PC-9 (cell line): Measurements from ENCODE around the gene DNAJC15. TPM values are rescaled to one million over a fixed set of nuclear protein-coding genes. Genes with fewer than 3 reads are reported as not detected.
"Not testable (repeated sequence)": the region's sequence is repeated elsewhere in the genome, so short reads cannot be mapped to it uniquely, and the experiment has no call there.

Experiments used
- BruUV-seq: library from RNA; stranded (reverse); fragments of 400-500 nt; replicated peaks from 2 replicates; lab custom pipeline; 2021; lab: Mats Ljungman, UMichigan
- CTCF ChIA-PET: fragments of 300-600 bp; sonication (Branson Sonifier 250); formaldehyde crosslinking; loops from one replicate; lab custom pipeline; 2022; ENCODE audit warnings: antibody characterized with exemption; lab: Charles Lee
- POLR2A ChIA-PET: fragments of 300-600 bp; sonication (Branson Sonifier 250); formaldehyde crosslinking; loops from one replicate; lab custom pipeline; 2022; ENCODE audit warnings: antibody characterized with exemption; ENCODE audit not compliant: unreplicated experiment; lab: Charles Lee
- DNase-seq, 2 experiments: peaks; one replicate each; pipeline versions ENCODE4 v3.0.0 to v3.0.0-alpha.2; 2015 to 2022; ENCODE audit warnings: mixed read lengths in 1 of 2
- H2AFZ ChIP-seq: fragments of 200-600 bp; sonication (generic); 2 replicates; pipeline ENCODE4 v1.8.1; 2017; ENCODE audit warnings: antibody characterized with exemption
- H3F3A ChIP-seq: fragments of 200-600 bp; sonication (generic); 2 replicates; pipeline ENCODE4 v1.8.1; 2017; ENCODE audit warnings: antibody characterized with exemption, mild to moderate bottlenecking, low read depth; ENCODE audit not compliant: insufficient read depth
- H3K27ac ChIP-seq: fragments of 200-600 bp; sonication (generic); 2 replicates; pipeline ENCODE4 v1.6.1; 2016; ENCODE audit warnings: mixed run types
- H3K27me3 ChIP-seq: fragments of 200-600 bp; sonication (generic); 2 replicates; pipeline ENCODE4 v1.6.1; 2016; ENCODE audit warnings: low read depth, mixed run types; ENCODE audit not compliant: insufficient read depth
- H3K36me3 ChIP-seq: fragments of 200-600 bp; sonication (generic); 2 replicates; pipeline ENCODE4 v1.6.1; 2016; ENCODE audit warnings: low read depth, mixed run types
- H3K4me1 ChIP-seq: fragments of 200-600 bp; sonication (generic); replicated peaks from 2 replicates; pipeline ENCODE4 v1.6.1; 2016; ENCODE audit warnings: mixed run types; ENCODE audit not compliant: insufficient read depth
- H3K4me2 ChIP-seq: fragments of 200-600 bp; sonication (generic); 2 replicates; pipeline ENCODE4 v1.6.1; 2017; ENCODE audit warnings: mixed run types
- H3K4me3 ChIP-seq: fragments of 200-600 bp; sonication (generic); 2 replicates; pipeline ENCODE4 v1.6.1; 2016; ENCODE audit warnings: mixed run types
- H3K79me2 ChIP-seq: fragments of 200-600 bp; sonication (generic); 2 replicates; pipeline ENCODE4 v1.6.1; 2017; ENCODE audit warnings: low read depth, mixed run types
- H3K9me2 ChIP-seq: fragments of 200-600 bp; sonication (generic); 2 replicates; pipeline ENCODE4 v1.8.1; 2017; ENCODE audit warnings: mild to moderate bottlenecking; ENCODE audit not compliant: insufficient read depth
- H3K9me3 ChIP-seq: fragments of 200-600 bp; sonication (generic); 2 replicates; pipeline ENCODE4 v1.8.1; 2016; ENCODE audit warnings: low read depth; ENCODE audit not compliant: insufficient read depth
- H4K20me1 ChIP-seq: fragments of 200-600 bp; sonication (generic); 2 replicates; pipeline ENCODE4 v1.8.1; 2017; ENCODE audit not compliant: insufficient read depth
- EZH2 ChIP-seq: fragments of 200-600 bp; sonication (generic); IDR thresholded peaks from 2 replicates; pipeline ENCODE4 v1.8.0; 2017; ENCODE audit warnings: antibody characterized with exemption, low read depth
- intact Hi-C: fragments of 100-400 bp; cut with micrococcal nuclease; formaldehyde crosslinking; loops from one replicate; pipeline ENCODE4 v1.10.0; 2022; ENCODE audit not compliant: unreplicated experiment
- total RNA-seq: library from RNA; stranded (reverse); gene quantifications from 2 replicates; pipeline ENCODE4 v1.2.3, GENCODE V29; 2021
- TF ChIP-seq, protein P1 (sequence below): fragments of 200-600 bp; sonication (generic); conservative IDR thresholded peaks from 2 replicates; pipeline ENCODE4 v1.6.1; 2017; ENCODE audit warnings: mixed run types, antibody characterized with exemption, mild to moderate bottlenecking, moderate library complexity

DNAJC15 gene
- total RNA-seq, 1 experiment from 2014 or later: 14.8 TPM

DNA sequence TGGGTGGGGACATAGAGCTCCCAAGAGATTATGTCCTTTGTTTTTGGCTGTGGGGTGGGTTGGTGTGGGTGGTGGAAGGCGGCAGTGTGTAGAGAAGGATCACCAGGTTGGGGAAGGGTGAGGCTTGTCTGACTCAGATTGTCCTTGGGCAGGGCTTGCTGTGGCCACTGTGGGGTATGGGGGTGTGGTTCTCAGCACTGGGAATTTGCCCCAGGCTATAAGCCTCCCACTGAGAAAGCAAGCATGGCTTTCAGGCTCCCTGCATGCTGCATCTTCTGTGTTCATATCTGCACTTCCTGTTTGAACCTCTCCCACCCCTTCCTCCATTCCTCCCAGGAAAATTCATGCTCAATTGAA lies 34.9 kb downstream of the DNAJC15 start:
- Histone ChIP-seq H3K79me2 (peaks cover 46% of the 10 kb centered on the region), H3K27me3 (no peaks in the 10 kb centered on the region), H3K36me3 (no peaks in the 10 kb centered on the region; the same call in 1 of the 2 replicates), H3F3A (peaks cover 26% of the 10 kb centered on the region), H3K27ac (peak overlapping the region; percentile 82), H2AFZ (no peak overlapping the region), H4K20me1 (no peaks in the 10 kb centered on the region), H3K4me1 (peaks cover 70% of the 10 kb centered on the region), H3K9me2 (no peaks in the 10 kb centered on the region), H3K4me3 (no peak overlapping the region), H3K4me2 (peak overlapping the region; percentile 63), H3K9me3 (no peaks in the 10 kb centered on the region; the same call in 1 of the 2 replicates)
- ChIA-PET CTCF (no interaction called here), POLR2A (interaction anchor here (0.8 kb wide), 1 partner anchor 18 kb away, joined by 8 read pairs; no protein-coding TSS in a partner anchor)
- TF ChIP-seq, protein P1, sequence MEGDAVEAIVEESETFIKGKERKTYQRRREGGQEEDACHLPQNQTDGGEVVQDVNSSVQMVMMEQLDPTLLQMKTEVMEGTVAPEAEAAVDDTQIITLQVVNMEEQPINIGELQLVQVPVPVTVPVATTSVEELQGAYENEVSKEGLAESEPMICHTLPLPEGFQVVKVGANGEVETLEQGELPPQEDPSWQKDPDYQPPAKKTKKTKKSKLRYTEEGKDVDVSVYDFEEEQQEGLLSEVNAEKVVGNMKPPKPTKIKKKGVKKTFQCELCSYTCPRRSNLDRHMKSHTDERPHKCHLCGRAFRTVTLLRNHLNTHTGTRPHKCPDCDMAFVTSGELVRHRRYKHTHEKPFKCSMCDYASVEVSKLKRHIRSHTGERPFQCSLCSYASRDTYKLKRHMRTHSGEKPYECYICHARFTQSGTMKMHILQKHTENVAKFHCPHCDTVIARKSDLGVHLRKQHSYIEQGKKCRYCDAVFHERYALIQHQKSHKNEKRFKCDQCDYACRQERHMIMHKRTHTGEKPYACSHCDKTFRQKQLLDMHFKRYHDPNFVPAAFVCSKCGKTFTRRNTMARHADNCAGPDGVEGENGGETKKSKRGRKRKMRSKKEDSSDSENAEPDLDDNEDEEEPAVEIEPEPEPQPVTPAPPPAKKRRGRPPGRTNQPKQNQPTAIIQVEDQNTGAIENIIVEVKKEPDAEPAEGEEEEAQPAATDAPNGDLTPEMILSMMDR: no peak
- TF ChIP-seq EZH2: no peak
- BruUV-seq: no TSS peak
- intact Hi-C loops: loop anchor here (1.0 to 10.0 kb wide), 4 partner anchors 62 to 333 kb away; no protein-coding TSS in a partner anchor
- peak; percentile 90 for DNase-seq

DNA sequence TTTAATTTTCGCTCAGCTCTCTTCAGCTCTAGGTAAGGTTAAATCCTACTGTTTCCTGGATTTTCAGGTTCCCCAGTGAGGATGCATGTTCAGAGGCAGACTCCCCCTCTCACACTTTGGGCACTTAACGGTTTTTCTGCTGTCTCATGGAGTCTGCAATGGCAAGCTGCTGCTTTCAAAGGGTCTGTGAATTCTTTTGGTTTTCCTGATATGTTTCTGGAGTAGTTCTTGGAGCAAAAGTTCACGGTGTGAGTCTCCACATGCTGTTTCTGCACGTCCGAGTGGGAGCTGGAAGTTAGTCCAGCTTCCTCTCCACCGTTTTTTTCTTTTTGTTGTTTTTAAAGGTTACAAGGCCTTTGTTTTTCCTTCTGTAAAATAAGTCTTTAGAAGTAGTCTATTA lies 35.4 kb downstream of the DNAJC15 start:
- intact Hi-C loops: loop anchor here (1.0 to 10.0 kb wide), 4 partner anchors 63 to 334 kb away; no protein-coding TSS in a partner anchor
- POLR2A ChIA-PET: interaction anchor here (0.7 to 0.8 kb wide), 2 partner anchors 13 to 19 kb away, joined by 6 to 8 read pairs; no protein-coding TSS in a partner anchor
- Histone ChIP-seq H3K4me2 (peak overlapping the region; percentile 48; the same call in 1 of the 2 replicates), H3K9me2 (no peaks in the 10 kb centered on the region), H2AFZ (no peak overlapping the region), H3K36me3 (no peaks in the 10 kb centered on the region; the same call in 1 of the 2 replicates), H3K27ac (peak overlapping the region; percentile 82), H3K4me3 (no peak overlapping the region), H3K4me1 (peaks cover 65% of the 10 kb centered on the region), H3K79me2 (peaks cover 41% of the 10 kb centered on the region), H3K27me3 (no peaks in the 10 kb centered on the region), H3F3A (peaks cover 26% of the 10 kb centered on the region), H3K9me3 (no peaks in the 10 kb centered on the region), H4K20me1 (no peaks in the 10 kb centered on the region)
- no TSS peak for BruUV-seq
- DNase-seq: no peak
- TF ChIP-seq, protein P1: no peak
- TF ChIP-seq EZH2: no peak
- CTCF ChIA-PET: no interaction called here

DNA sequence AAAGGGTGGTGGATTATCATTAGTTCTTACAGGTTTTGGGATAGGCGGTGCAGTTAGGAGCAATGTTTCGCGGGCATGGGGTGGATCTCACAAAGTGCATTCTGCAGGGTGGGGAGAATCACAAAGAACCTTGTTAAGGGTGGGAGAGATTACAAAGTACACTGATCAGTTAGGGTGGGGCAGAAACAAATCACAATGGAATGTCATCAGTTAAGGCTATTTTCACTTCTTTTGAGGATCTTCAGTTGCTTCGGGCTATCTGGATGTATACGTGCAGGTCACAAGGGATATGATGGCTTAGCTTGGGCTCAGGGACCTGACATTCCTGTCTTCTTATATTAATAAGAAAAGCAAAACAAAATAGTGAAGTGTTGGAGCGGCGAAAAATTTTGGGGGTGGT lies 36.4 kb downstream of the DNAJC15 start:
- intact Hi-C loops: loop anchor here (2.0 to 10.0 kb wide), 3 partner anchors 91 to 335 kb away; no protein-coding TSS in a partner anchor
- peaks cover 20% of the 10 kb centered on the region for H3F3A ChIP-seq
- H3K4me3 ChIP-seq, H3K36me3 ChIP-seq, POLR2A ChIA-PET, H2AFZ ChIP-seq, H3K4me2 ChIP-seq, H4K20me1 ChIP-seq, H3K27ac ChIP-seq, DNase-seq, H3K27me3 ChIP-seq, H3K9me3 ChIP-seq, BruUV-seq, H3K9me2 ChIP-seq: not testable (repeated sequence)
- CTCF ChIA-PET: interaction anchor here (0.6 kb wide), 1 partner anchor 27 kb away, joined by 3 read pairs; no protein-coding TSS in a partner anchor
- H3K4me1 ChIP-seq: peaks cover 55% of the 10 kb centered on the region
- H3K79me2 ChIP-seq: peaks cover 33% of the 10 kb centered on the region

DNA sequence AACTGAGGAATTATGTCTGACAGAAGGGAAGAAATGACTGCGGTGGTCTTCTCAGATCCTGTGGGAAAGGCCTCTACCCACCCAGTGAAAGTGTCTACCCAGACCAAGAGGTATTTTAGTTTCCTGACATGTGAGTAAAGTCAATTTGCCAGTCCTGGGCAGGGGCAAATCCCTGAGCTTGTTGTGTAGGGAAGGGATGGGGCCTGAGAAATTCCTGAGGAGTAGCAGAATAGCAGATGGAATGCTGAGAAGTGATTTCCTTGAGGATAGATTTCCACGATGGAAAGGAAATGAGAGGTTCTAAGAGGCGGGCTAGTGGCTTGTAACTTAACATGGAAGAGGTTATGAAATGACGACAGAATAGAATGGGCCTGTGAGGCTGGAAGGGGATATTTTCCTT lies 37.4 kb downstream of the DNAJC15 start:
- H3F3A ChIP-seq: peaks cover 20% of the 10 kb centered on the region
- peaks cover 46% of the 10 kb centered on the region for H3K4me1 ChIP-seq
- H3K4me3 ChIP-seq, H3K36me3 ChIP-seq, POLR2A ChIA-PET, H4K20me1 ChIP-seq, CTCF ChIA-PET, H3K9me2 ChIP-seq, H3K27me3 ChIP-seq, BruUV-seq, intact Hi-C loops, H2AFZ ChIP-seq, H3K4me2 ChIP-seq, H3K27ac ChIP-seq, DNase-seq, H3K9me3 ChIP-seq: not testable (repeated sequence)
- peaks cover 25% of the 10 kb centered on the region for H3K79me2 ChIP-seq
